ENCODE data around the gene EGLN2. TPM values are rescaled to one million over a fixed set of nuclear protein-coding genes. Genes with fewer than 3 reads are reported as not detected.
"Not testable (repeated sequence)": the region's sequence is repeated elsewhere in the genome, so short reads cannot be mapped to it uniquely, and the experiment has no call there.

The EGLN2 gene
- total and polyA plus RNA-seq, 9 of the 15 experiments (the other 6 are each of a cell fraction or from before 2014, with no cell fraction given): 9.6 to 114 (median 71.0) TPM

- TF ChIP-seq MGA (IDR thresholded peaks at IDR 0.05): peak; percentile 39
- peak; percentile 29; the same call in 1 of the 2 replicates for TF ChIP-seq CBFA2T2 (conservative IDR thresholded peaks at IDR 0.05)
- TF ChIP-seq OTX1 (CRISPR knock-in tag; IDR thresholded peaks at IDR 0.05): 0 out of 2 replicates have a peak, but pooled peaks have one; percentile 50
- not testable (repeated sequence) for TF ChIP-seq NR4A1 (CRISPR knock-in tag; IDR thresholded peaks at IDR 0.05)
- 0 out of 2 replicates have a peak, but pooled peaks have one; percentile 29 for TF ChIP-seq NR4A1 (tag; IDR thresholded peaks at IDR 0.05)
Measured at GRCh38 chr19:40826699-40827385, 27.9 kb downstream of the EGLN2 start (continued).

Measured in K562 (cell line).